ENCODE measurements around the gene CFAP221.

- peak; percentile 10 for TF ChIP-seq CTCF (IDR thresholded peaks at IDR 0.05; ENCODE audit: insufficient read depth, low read length, poor library complexity, severe bottlenecking)
- TF ChIP-seq EZH2phosphoT487 (conservative IDR thresholded peaks at IDR 0.05; ENCODE audit: low read length): no peak
Observed at GRCh38 chr2:119531292-119531691, 13.0 kb upstream of the CFAP221 start.

Data from SU-DHL-6 (cell line).